Measurements from ENCODE around the gene XPO1.
"Not testable (repeated sequence)": the region's sequence is repeated elsewhere in the genome, so short reads cannot be mapped to it uniquely, and the experiment has no call there.

The XPO1 gene

DNA sequence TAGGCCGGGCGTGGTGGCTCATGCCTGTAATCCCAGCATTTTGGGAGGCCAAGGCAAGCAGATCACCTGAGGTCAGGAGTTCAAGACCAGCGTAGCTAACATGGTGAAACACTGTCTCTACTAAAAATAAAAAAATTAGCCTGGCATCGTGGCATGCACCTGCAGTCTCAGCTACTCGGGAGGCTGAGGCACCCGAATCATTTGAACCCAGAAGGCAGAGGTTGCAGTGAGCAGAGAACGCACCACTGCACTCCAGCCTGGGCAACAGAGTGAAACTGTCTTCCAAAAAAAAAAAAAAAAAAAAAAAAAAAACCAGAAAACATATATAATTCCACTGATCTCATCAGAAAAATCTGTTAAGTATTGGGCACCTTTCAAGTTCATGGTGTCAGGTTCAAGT, 91.2 kb downstream of the XPO1 start:
- not testable (repeated sequence) for H3K9me3 ChIP-seq (ENCODE audit: control insufficient read depth, low read length); H3K27me3 ChIP-seq (replicated peaks; ENCODE audit: control insufficient read depth, insufficient read depth, low read length); DNase-seq (ENCODE audit: low read depth); H3K36me3 ChIP-seq (ENCODE audit: control insufficient read depth, insufficient read depth, low read length, severe bottlenecking); H3K4me1 ChIP-seq (ENCODE audit: control insufficient read depth, insufficient read depth, low read length); H3K9ac ChIP-seq (ENCODE audit: low read length); H3K4me3 ChIP-seq (ENCODE audit: low read length)

DNA sequence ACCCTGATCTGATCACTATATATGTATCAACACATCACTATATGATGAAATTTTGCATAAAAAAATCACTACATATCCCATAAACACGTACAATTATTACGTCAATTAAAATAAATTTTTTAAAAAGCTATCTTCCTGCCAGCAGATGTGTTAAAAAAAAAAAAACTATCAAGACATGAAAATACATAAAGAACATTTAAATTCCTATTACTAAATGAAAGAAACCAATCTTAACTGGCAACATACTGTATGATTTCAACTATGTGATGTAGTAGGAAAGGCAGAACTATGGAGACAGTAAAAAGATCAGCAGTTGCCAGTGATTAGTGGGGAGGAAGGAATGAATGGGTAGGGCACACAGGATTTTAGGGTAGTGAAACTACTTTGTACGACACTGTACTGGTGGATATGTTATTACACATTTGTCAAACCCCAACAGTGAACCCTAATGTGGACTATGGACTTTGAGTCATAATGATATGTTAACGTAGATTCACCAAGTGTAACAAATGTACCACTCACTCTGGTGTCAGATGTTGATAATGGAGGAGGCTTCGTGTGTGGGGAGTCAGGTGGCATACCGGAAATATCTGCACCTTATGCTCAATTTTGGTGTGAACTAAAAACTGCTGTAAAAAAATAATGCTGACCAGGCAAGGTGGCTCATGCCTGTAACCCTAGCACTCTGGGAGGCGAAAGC, 94.7 kb downstream of the XPO1 start:
- Histone ChIP-seq H3K4me3 (ENCODE audit: low read length) (no peak overlapping the region), H3K9me3 (ENCODE audit: control insufficient read depth, low read length) (peaks cover 6% of the 10 kb centered on the region), H3K27me3 (replicated peaks; ENCODE audit: control insufficient read depth, insufficient read depth, low read length) (no peaks in the 10 kb centered on the region), H3K9ac (ENCODE audit: low read length) (no peak overlapping the region), H3K36me3 (ENCODE audit: control insufficient read depth, insufficient read depth, low read length, severe bottlenecking) (peaks cover 10% of the 10 kb centered on the region), H3K4me1 (ENCODE audit: control insufficient read depth, insufficient read depth, low read length) (peaks cover 12% of the 10 kb centered on the region)
- no peak for DNase-seq (ENCODE audit: low read depth)

DNA sequence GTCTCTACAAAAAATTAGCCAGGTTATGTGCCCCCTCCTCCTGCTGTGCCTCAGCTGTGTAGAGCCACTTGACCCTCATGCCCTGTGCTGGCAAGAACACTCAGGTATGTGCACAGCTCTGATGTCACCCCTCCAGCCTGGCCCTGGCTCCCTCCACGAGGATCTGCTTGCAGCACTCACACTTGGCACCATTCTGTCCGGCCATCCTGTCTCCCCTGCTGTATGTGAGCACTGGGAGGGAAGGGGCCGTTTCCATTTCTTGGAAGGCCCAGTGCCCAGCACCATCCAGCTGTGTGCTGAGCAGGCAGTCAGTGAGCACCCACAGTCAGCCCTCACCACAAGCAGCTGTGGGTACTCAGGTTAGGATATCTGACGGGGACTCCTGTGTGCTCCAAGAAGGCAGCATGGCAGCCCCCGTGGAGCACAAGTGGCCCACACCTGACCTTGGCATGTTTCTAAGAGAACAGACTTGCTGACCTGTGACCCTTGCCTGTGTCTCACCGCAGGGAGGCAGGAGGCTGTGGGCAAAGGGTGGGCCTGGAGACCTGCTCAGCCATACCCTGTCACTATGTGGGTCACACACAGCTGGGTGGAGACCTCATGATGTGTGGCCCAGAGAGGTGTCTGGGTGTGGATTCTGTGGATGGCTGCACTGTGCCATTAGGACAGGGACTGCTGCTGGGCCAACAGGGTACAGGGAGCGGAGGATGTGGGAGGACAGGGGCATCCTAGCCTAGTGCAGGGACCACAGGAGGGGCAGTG, 98.7 kb downstream of the XPO1 start:
- Histone ChIP-seq H3K36me3 (ENCODE audit: control insufficient read depth, insufficient read depth, low read length, severe bottlenecking) (peaks cover 8% of the 10 kb centered on the region), H3K9me3 (ENCODE audit: control insufficient read depth, low read length) (peaks cover 2% of the 10 kb centered on the region), H3K4me3 (ENCODE audit: low read length) (no peak overlapping the region), H3K9ac (ENCODE audit: low read length) (no peak overlapping the region), H3K4me1 (ENCODE audit: control insufficient read depth, insufficient read depth, low read length) (peaks cover 33% of the 10 kb centered on the region), H3K27me3 (replicated peaks; ENCODE audit: control insufficient read depth, insufficient read depth, low read length) (no peaks in the 10 kb centered on the region)
- DNase-seq (ENCODE audit: low read depth), result no peak

DNA sequence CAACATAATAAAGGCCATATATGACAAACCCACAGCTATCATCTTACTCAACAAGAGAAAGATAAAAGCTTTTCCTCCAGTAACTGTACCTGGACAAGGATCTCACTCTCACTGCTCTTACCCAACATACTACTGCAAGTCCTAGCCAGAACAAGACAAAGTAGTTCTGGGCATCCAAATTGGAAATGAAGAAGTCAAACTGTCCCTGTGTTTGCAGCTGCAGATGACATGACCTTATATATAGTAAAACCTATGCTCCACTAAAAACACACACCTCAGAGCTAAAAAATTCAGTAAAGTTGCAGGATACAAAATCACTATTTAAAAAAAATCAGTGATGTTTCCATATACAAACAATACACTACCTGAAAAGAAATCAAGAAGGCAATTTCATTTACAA, 99.5 kb downstream of the XPO1 start:
- H3K27me3 ChIP-seq (replicated peaks; ENCODE audit: control insufficient read depth, insufficient read depth, low read length), result no peaks in the 10 kb centered on the region

DNA sequence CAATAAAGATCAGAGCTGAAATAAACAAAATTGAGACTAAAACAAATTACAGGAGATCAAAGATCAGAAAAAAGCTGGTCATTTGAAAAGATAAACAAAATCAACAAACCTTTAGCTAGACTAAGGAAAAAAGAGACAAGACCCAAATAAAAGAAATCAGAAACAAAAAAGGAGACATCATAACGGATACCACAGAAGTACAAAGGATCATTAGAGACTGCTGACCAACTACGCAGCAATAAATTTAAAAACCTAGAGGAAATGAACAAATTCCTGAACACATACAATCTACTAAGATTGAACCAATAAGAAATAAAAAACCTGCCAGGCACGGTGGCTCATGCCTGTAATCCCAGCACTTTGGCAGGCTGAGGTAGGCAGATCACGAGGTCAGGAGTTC, 101.0 kb downstream of the XPO1 start:
- Histone ChIP-seq H3K9ac (ENCODE audit: low read length) (no peak overlapping the region), H3K4me3 (ENCODE audit: low read length) (no peak overlapping the region), H3K4me1 (ENCODE audit: control insufficient read depth, insufficient read depth, low read length) (peaks cover 37% of the 10 kb centered on the region)

More for the DNA sequence above, 99.5 kb downstream of the XPO1 start:
- Histone ChIP-seq H3K4me1 (ENCODE audit: control insufficient read depth, insufficient read depth, low read length) (peaks cover 37% of the 10 kb centered on the region), H3K36me3 (ENCODE audit: control insufficient read depth, insufficient read depth, low read length, severe bottlenecking) (peaks cover 3% of the 10 kb centered on the region), H3K4me3 (ENCODE audit: low read length) (no peak overlapping the region), H3K9me3 (ENCODE audit: control insufficient read depth, low read length) (no peaks in the 10 kb centered on the region), H3K9ac (ENCODE audit: low read length) (no peak overlapping the region)
- DNase-seq (ENCODE audit: low read depth), result no peak

DNA sequence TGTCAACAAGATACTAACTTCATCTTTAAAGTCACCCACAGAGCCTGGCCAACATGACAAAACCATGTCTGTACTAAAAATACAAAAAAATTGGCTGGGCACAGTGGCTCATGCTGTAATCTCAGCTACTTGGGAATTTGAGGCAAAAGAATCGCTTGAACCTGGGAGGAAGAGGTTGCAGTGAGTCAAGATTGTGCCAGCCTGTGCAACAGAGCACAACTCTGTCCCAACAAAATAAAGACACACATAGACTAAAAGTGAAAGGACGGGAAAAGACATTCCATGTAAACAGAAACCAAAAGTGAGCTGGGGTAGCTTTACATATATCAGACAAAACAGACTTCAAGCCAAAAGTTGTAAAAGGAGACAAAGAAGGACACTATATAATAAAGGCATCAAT, 102.1 kb downstream of the XPO1 start:
- peak overlapping the region; percentile 17 for H3K4me3 ChIP-seq (ENCODE audit: low read length)
- no peaks in the 10 kb centered on the region for H3K36me3 ChIP-seq (ENCODE audit: control insufficient read depth, insufficient read depth, low read length, severe bottlenecking)
- no peaks in the 10 kb centered on the region for H3K27me3 ChIP-seq (replicated peaks; ENCODE audit: control insufficient read depth, insufficient read depth, low read length)
- H3K9ac ChIP-seq (ENCODE audit: low read length), result no peak overlapping the region
- no peaks in the 10 kb centered on the region for H3K9me3 ChIP-seq (ENCODE audit: control insufficient read depth, low read length)
- H3K4me1 ChIP-seq (ENCODE audit: control insufficient read depth, insufficient read depth, low read length), result peaks cover 37% of the 10 kb centered on the region
- no peak for DNase-seq (ENCODE audit: low read depth)

More for the DNA sequence above, 101.0 kb downstream of the XPO1 start:
- no peak for DNase-seq (ENCODE audit: low read depth)
- Histone ChIP-seq H3K36me3 (ENCODE audit: control insufficient read depth, insufficient read depth, low read length, severe bottlenecking) (no peaks in the 10 kb centered on the region), H3K9me3 (ENCODE audit: control insufficient read depth, low read length) (no peaks in the 10 kb centered on the region), H3K27me3 (replicated peaks; ENCODE audit: control insufficient read depth, insufficient read depth, low read length) (no peaks in the 10 kb centered on the region)

DNA sequence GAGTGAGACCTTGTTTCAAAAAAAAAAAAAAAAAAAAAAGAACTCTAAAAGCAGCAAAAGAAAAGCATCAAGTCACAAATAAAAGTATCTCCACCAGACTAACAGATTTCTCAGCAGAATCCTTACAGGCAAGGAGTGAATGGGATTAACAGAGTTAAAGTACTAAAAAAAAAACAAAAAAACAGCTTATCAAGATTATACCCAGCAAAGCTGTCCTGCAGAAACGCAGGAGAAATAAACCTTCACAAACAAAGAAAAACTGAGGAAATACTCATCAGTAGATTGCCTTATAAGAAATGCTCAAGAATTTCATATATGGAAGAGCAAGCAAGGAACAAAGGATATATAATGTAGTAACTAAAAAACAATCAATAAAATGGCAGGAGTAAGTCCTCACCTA, 102.9 kb downstream of the XPO1 start:
- no peaks in the 10 kb centered on the region for H3K36me3 ChIP-seq (ENCODE audit: control insufficient read depth, insufficient read depth, low read length, severe bottlenecking)
- no peak for DNase-seq (ENCODE audit: low read depth)
- H3K4me3 ChIP-seq (ENCODE audit: low read length), result no peak overlapping the region
- peaks cover 36% of the 10 kb centered on the region for H3K4me1 ChIP-seq (ENCODE audit: control insufficient read depth, insufficient read depth, low read length)
- H3K9ac ChIP-seq (ENCODE audit: low read length), result no peak overlapping the region
- no peaks in the 10 kb centered on the region for H3K9me3 ChIP-seq (ENCODE audit: control insufficient read depth, low read length)
- no peaks in the 10 kb centered on the region for H3K27me3 ChIP-seq (replicated peaks; ENCODE audit: control insufficient read depth, insufficient read depth, low read length)

DNA sequence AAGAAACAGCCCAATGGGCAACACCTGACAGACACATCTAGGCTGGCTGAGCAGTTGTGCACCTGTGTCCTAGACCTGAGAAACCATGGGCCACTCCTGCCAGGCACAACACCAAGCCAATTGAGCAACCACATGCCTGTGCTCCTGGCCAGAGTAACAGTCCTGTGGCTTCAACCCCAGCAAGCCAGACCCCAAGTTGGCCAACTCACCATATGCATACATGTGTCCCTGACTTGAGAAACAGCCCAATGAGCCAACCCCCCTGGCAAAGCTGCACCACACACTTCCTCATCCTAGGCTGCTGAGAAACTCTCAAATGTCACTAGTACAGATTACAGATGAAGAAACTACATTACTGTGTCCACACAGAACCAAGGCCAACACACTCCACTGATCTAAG, 103.8 kb downstream of the XPO1 start:
- H3K9ac ChIP-seq (ENCODE audit: low read length), result no peak overlapping the region
- DNase-seq (ENCODE audit: low read depth), result no peak
- H3K4me3 ChIP-seq (ENCODE audit: low read length), result no peak overlapping the region
- no peaks in the 10 kb centered on the region for H3K9me3 ChIP-seq (ENCODE audit: control insufficient read depth, low read length)
- no peaks in the 10 kb centered on the region for H3K27me3 ChIP-seq (replicated peaks; ENCODE audit: control insufficient read depth, insufficient read depth, low read length)
- peaks cover 32% of the 10 kb centered on the region for H3K4me1 ChIP-seq (ENCODE audit: control insufficient read depth, insufficient read depth, low read length)
- no peaks in the 10 kb centered on the region for H3K36me3 ChIP-seq (ENCODE audit: control insufficient read depth, insufficient read depth, low read length, severe bottlenecking)

DNA sequence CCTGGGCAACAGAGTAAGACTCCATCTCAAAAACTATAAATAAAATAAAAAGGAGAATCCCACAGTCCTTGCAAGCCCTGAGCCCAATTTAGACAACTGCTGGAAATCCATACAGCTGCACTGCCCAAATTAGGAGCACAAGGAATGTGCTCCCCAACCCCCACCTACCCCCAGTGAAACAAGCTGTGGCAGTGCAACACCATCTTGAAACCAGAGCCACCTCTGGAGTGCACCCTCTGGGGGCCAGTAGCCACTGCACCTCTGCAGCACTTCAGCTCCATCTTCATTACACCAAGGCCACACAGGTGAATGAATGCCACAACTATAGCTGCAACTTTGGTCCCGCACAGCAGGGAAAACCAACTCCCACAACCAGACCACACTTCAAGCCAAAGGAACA, 104.5 kb downstream of the XPO1 start:
- Histone ChIP-seq H3K4me1 (ENCODE audit: control insufficient read depth, insufficient read depth, low read length) (peaks cover 24% of the 10 kb centered on the region), H3K9me3 (ENCODE audit: control insufficient read depth, low read length) (no peaks in the 10 kb centered on the region), H3K36me3 (ENCODE audit: control insufficient read depth, insufficient read depth, low read length, severe bottlenecking) (no peaks in the 10 kb centered on the region), H3K9ac (ENCODE audit: low read length) (no peak overlapping the region), H3K4me3 (ENCODE audit: low read length) (no peak overlapping the region), H3K27me3 (replicated peaks; ENCODE audit: control insufficient read depth, insufficient read depth, low read length) (no peaks in the 10 kb centered on the region)
- no peak for DNase-seq (ENCODE audit: low read depth)

DNA sequence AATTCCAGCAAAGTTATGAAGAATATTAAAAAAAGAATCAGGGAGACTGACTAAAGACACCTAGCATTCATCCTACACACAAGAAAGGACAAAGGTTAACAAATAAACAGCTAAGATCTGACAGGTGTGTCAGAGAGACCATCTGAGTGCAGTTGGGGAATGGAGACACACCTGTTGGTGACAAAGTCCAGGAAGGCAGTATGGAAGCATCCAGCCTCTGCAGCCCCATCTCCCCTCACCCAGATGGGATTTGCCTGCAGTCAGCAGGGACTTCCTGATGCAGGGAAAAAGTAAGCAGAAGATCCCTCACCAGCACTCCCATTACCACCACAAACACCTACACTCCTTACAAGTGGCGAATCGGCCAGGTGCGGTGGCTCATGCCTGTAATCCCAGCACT, 105.2 kb downstream of the XPO1 start:
- H3K9me3 ChIP-seq (ENCODE audit: control insufficient read depth, low read length), result no peaks in the 10 kb centered on the region
- no peak overlapping the region for H3K4me3 ChIP-seq (ENCODE audit: low read length)
- H3K36me3 ChIP-seq (ENCODE audit: control insufficient read depth, insufficient read depth, low read length, severe bottlenecking), result no peaks in the 10 kb centered on the region
- no peaks in the 10 kb centered on the region for H3K27me3 ChIP-seq (replicated peaks; ENCODE audit: control insufficient read depth, insufficient read depth, low read length)
- peaks cover 24% of the 10 kb centered on the region for H3K4me1 ChIP-seq (ENCODE audit: control insufficient read depth, insufficient read depth, low read length)
- no peak overlapping the region for H3K9ac ChIP-seq (ENCODE audit: low read length)
- no peak for DNase-seq (ENCODE audit: low read depth)

DNA sequence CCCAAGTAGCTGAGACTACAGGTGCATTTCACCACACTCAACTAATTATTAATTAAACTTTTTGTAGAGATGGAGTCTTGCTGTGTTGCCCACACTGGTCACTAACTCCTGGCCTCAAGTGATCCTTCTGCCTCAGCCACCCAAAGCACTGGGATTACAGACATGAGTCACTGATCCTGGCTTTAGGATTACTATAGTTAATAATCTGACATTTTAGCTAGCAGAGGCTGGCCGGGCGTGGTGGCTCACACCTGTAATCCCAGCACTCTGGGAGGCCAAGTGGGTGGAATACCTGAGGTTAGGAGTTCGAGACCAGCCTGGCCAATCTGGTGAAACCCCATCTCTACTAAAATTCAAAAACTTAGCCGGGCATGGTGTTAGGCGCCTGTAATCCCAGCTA, 106.8 kb downstream of the XPO1 start:
- DNase-seq (ENCODE audit: low read depth), result no peak
- H3K36me3 ChIP-seq (ENCODE audit: control insufficient read depth, insufficient read depth, low read length, severe bottlenecking), result no peaks in the 10 kb centered on the region
- H3K4me3 ChIP-seq (ENCODE audit: low read length), result no peak overlapping the region
- H3K4me1 ChIP-seq (ENCODE audit: control insufficient read depth, insufficient read depth, low read length), result peaks cover 18% of the 10 kb centered on the region
- no peaks in the 10 kb centered on the region for H3K9me3 ChIP-seq (ENCODE audit: control insufficient read depth, low read length)
- no peak overlapping the region for H3K9ac ChIP-seq (ENCODE audit: low read length)
- no peaks in the 10 kb centered on the region for H3K27me3 ChIP-seq (replicated peaks; ENCODE audit: control insufficient read depth, insufficient read depth, low read length)
